ENCODE data around the gene CD44. TPM values are rescaled to one million over a fixed set of nuclear protein-coding genes. Genes with fewer than 3 reads are reported as not detected.

The CD44 gene
- total RNA-seq, 2 donors from 2014 or later: 321 to 613 TPM

DNA sequence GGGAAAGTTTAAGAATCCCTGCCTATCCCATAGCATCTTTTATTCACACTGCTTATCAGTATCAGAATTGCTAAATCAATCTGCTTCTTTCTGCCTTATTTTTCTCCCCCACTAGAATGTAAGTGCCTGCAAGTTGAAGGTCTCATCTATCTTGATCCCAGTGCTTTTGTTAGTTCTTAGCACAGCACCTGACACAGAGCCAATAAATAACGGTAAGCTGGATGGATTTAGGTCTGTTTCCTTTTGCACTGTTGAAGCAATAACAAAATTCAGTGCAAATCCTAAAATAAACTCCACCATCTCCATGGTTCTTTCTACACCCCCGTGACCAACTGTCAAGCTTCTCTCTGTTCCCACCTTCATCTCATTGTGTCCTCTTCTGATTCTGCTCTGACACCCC lies 36.7 kb upstream of the CD44 start:
- Histone ChIP-seq H3K4me3 (no peak overlapping the region), H3K27ac (peak overlapping the region; percentile 72 to 77), H3K27me3 (replicated peaks; ENCODE audit: insufficient read depth) (no peaks in the 10 kb centered on the region), H3K4me1 (ENCODE audit: control insufficient read depth in 1 of 2, low read depth in 2 of 2) (peaks cover 11 to 67% of the 10 kb centered on the region in 2 donors), H3K9me3 (no peaks in the 10 kb centered on the region), H3K36me3 (no peaks in the 10 kb centered on the region)
- TF ChIP-seq, protein P1, sequence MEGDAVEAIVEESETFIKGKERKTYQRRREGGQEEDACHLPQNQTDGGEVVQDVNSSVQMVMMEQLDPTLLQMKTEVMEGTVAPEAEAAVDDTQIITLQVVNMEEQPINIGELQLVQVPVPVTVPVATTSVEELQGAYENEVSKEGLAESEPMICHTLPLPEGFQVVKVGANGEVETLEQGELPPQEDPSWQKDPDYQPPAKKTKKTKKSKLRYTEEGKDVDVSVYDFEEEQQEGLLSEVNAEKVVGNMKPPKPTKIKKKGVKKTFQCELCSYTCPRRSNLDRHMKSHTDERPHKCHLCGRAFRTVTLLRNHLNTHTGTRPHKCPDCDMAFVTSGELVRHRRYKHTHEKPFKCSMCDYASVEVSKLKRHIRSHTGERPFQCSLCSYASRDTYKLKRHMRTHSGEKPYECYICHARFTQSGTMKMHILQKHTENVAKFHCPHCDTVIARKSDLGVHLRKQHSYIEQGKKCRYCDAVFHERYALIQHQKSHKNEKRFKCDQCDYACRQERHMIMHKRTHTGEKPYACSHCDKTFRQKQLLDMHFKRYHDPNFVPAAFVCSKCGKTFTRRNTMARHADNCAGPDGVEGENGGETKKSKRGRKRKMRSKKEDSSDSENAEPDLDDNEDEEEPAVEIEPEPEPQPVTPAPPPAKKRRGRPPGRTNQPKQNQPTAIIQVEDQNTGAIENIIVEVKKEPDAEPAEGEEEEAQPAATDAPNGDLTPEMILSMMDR (IDR thresholded peaks at IDR 0.05): no peak
- DNase-seq (ENCODE audit: low spot score) (no peak), ATAC-seq (ENCODE audit: insufficient number of reproducible peaks, low FRiP score, low read depth) (no peak)

DNA sequence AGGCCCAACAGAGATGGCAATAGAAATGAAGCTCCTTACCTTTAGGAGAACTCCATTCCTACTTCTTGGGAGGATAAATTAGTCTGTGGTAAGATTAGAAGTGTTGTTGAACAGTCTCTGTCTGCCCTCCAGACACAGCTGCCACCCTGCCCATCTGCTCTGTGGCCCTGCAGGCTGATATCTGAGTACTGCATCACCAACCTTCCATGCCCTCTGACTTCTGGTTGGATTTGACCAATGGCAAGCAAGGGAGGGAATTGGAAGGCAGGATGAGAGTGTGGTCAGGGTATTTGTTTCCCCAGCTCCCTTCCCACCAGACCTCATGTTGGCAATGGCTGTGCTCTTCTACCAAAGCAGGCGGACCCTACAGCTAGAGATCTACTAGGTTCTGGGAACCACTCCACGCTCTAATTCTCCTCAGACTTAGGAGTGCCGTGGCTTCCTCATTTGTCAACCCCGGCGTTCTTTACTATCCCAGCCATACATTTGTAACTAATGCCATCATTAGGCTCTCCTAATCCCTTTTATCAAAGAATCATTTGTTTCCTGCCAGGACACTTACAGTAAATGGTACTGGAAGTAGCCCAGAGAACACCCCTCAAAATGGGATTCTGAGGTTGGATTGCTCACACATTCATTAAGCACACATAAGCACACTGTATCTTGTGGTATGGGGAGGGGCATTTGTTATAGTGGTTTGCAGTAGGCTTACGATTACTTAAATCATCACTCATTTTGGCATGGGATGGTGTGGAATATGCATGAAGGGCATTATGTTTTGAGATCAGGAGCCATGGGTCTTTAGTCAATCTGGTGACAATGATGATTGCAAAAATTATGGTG lies 35.4 kb upstream of the CD44 start:
- DNase-seq (ENCODE audit: low spot score): no peak
- no peaks in the 10 kb centered on the region for H3K36me3 ChIP-seq
- H3K4me3 ChIP-seq: no peak overlapping the region
- H3K4me1 ChIP-seq (ENCODE audit: control insufficient read depth in 1 of 2, low read depth in 2 of 2): peaks cover 11 to 54% of the 10 kb centered on the region in 2 donors
- no peak for ATAC-seq (ENCODE audit: insufficient number of reproducible peaks, low FRiP score, low read depth)
- TF ChIP-seq, protein P1 (IDR thresholded peaks at IDR 0.05): no peak
- H3K27me3 ChIP-seq (replicated peaks; ENCODE audit: insufficient read depth): no peaks in the 10 kb centered on the region
- peak overlapping the region in 1 of 2 donors; percentile 72 for H3K27ac ChIP-seq
- H3K9me3 ChIP-seq: no peaks in the 10 kb centered on the region

DNA sequence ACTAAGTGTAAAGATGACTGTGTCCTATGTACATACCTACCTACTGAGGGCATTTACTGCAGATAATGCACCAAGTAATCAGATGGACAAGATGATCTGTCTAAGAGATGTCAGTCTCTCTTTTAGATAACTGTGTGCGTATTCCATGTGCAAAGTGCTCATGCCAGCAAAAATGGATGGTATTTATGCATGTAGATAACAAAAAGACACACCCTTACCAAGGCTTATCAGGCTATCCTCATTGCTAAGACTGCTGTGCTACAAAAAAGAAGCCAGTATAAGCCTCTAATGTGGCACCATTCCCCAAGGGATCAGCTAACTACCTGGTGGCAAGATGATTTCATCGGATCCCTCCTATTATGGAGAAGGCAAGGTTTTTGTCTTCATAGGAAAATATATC lies 34.3 kb upstream of the CD44 start:
- Histone ChIP-seq H3K27me3 (replicated peaks; ENCODE audit: insufficient read depth) (no peaks in the 10 kb centered on the region), H3K36me3 (no peaks in the 10 kb centered on the region), H3K27ac (peak overlapping the region in 1 of 2 donors; percentile 69), H3K4me3 (no peak overlapping the region), H3K4me1 (ENCODE audit: control insufficient read depth in 1 of 2, low read depth in 2 of 2) (peaks cover 11 to 43% of the 10 kb centered on the region in 2 donors), H3K9me3 (no peaks in the 10 kb centered on the region)
- ATAC-seq (ENCODE audit: insufficient number of reproducible peaks, low FRiP score, low read depth) (no peak), DNase-seq (ENCODE audit: low spot score) (no peak)
- TF ChIP-seq, protein P1 (IDR thresholded peaks at IDR 0.05): no peak

DNA sequence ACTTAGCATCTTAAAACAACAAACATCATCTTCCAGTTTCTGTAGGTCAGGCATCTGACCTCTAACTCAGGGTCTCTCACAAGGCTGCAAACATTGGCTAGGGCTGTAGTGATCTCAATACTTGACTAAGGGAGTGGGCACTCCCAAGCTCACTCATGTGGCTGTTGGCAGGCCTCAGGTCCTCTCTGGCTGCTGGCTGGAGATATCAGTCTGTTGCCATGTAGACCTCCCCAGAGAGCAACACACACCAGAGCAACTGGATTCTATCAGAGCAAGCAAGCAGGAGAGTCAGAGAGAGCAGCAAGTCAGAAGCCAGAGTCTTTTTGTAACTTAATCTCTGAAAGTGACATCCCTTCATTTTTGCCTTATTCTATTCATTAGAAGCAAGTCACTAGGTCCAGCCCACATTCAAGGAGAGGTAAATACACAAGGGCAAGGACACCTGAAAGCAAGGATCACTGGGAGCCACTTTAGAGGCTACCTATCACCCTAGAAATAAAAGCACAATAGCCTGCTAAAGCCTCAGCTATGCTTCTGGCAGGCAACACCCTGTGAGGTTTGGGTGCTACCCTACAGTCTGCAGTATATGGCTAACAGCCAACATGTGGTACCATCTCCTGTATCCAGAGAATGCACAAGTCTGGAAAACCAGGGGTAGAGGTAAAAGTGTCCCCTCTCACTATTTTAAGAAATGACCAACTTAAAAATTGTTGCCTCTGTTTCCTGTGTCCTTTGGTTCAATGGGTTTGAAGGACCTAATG lies 33.5 kb upstream of the CD44 start:
- Histone ChIP-seq H3K27ac (peak overlapping the region; percentile 57 to 69), H3K4me3 (no peak overlapping the region), H3K36me3 (no peaks in the 10 kb centered on the region), H3K27me3 (replicated peaks; ENCODE audit: insufficient read depth) (no peaks in the 10 kb centered on the region), H3K9me3 (no peaks in the 10 kb centered on the region), H3K4me1 (ENCODE audit: control insufficient read depth in 1 of 2, low read depth in 2 of 2) (peaks cover 11 to 39% of the 10 kb centered on the region in 2 donors)
- TF ChIP-seq, protein P1 (IDR thresholded peaks at IDR 0.05): no peak
- ATAC-seq (ENCODE audit: insufficient number of reproducible peaks, low FRiP score, low read depth) (peak; percentile 57), DNase-seq (ENCODE audit: low spot score) (peak; percentile 36)

DNA sequence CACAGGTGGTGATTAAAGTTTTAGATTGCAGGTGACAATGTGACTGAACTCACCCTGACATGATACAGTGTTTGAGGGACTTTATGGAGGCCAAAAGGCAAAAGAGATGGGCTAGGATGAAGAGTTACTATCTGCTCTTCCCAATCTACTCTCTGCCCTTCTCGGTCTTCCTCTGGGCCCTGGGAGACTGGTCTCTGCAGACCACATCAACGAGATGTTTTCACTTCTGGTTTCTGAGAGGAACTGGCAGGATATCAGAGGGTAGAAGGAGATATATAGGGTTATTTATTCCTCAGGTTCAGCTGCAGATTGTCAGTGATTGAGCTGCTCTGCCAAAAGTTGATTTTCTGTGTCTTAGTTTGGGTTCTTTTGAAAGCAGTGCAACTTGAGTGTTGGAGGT lies 32.4 kb upstream of the CD44 start:
- Histone ChIP-seq H3K4me1 (ENCODE audit: control insufficient read depth in 1 of 2, low read depth in 2 of 2) (peaks cover 18 to 30% of the 10 kb centered on the region in 2 donors), H3K27me3 (replicated peaks; ENCODE audit: insufficient read depth) (no peaks in the 10 kb centered on the region), H3K4me3 (no peak overlapping the region), H3K36me3 (no peaks in the 10 kb centered on the region), H3K27ac (no peak overlapping the region), H3K9me3 (no peaks in the 10 kb centered on the region)
- TF ChIP-seq, protein P1 (IDR thresholded peaks at IDR 0.05): no peak
- DNase-seq (ENCODE audit: low spot score): no peak
- no peak for ATAC-seq (ENCODE audit: insufficient number of reproducible peaks, low FRiP score, low read depth)

Measured in thoracic aorta (tissue), 2 donors.